ENCODE data around the gene TEAD1.

TEAD1 gene

DNA sequence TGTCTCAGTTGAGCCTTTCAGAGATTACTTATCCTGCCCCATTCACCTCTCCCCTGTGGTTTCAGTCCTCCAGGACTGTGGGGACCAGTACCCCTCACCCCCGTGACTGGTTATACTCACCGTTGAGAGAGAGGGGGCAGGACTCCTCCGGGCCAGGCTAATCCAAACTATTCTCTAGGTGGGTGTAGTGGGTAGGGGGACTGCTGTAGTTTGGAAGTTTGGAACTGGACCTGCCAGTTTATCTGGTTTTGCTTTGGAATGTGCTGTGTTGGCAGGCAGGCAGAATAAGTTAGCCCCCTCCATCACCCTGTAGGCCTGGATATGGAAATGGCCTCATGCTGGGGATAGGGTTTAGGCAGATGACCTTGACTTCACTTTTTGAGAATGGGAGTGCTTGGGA is 13.5 kb downstream of the TEAD1 start:
- DNase-seq, result no peak

DNA sequence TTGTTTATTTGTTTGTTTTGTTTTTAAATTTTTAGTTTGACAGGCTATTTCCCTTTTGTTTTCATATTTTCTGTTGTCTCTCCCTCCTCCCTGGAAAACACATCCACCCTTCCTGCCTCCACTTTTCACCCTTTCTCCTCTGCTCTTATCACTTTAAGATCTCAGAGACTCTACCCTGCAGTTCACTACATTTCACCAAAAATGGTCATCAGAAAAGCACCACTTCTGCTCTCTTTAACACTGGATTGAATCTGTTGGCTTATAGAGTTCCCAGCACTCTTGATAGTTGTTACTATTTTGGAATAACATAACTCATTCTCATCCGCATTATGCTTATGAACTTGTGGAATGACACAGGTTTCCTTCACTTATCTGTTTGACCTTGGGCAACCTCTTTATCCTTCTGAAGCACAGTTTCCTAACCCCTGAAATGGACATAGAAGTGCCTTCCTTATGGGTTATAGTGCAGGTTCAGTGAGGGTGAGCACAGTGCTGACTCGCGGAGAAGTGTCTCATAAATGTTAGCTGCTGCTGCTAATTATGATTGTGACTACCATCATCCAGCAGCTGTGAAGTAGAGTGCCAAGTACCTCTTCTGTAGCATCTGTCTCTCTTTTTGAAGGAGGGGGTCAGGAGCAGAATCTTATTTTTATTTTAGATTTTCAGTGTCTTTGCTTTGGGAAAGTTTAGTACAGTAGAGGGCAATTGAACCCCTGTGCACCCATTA is 15.0 kb downstream of the TEAD1 start:
- no peak for DNase-seq

- no peak for DNase-seq
Observed at GRCh38 chr11:12690663-12691062, 16.4 kb downstream of the TEAD1 start.

GRCh38 chr11:12691473-12691872 is 17.3 kb downstream of the TEAD1 start:
- no peak for DNase-seq

DNA sequence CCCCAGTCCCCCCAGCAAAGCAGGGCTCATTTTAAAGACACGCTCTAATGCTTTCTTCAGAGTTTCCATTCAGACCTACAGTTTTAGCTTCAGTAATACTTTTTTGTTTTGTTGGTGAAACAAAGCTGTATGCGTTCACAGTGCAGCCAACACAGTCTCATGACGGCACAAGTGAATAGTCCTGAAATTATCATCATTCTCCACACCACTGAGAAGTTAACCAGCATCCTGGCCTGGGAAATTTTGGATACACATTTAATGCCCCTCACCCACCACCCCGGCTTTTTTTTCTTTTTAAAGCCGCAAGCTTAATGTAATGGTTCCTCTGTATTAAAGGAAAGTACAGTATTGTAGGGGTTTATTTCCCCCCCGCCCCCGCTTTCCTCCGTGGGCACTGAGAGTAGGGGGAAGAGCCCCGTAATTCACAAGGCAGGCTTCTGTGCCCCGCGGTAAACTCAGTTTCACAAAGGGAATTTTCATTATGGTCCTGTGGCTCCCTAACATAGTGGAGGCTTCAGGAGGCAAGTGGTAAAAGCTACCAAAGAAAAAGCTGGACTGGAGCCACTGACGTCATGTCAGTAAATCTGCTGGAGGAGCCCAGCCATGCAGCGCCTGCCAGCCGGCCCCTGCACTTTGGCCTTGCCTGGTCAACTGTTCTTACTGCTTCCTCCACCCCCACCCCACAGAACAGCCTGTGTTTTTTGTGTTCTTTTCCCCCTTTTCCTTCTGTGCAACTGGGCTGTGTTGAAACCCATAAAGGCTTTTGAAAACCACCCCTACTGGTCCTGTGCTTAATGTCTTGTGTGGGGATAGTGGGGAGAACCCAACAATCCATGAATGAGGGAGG is 18.2 kb downstream of the TEAD1 start:
- DNase-seq, result no peak

GRCh38 chr11:12693094-12693478 is 18.9 kb downstream of the TEAD1 start:
- DNase-seq, result no peak

GRCh38 chr11:12693479-12694182 is 19.4 kb downstream of the TEAD1 start:
- peak; percentile 56 for DNase-seq

- DNase-seq, result no peak
Observed at GRCh38 chr11:12694183-12694531, 19.9 kb downstream of the TEAD1 start.

GRCh38 chr11:12695221-12695794 is 21.1 kb downstream of the TEAD1 start:
- no peak for DNase-seq

DNA sequence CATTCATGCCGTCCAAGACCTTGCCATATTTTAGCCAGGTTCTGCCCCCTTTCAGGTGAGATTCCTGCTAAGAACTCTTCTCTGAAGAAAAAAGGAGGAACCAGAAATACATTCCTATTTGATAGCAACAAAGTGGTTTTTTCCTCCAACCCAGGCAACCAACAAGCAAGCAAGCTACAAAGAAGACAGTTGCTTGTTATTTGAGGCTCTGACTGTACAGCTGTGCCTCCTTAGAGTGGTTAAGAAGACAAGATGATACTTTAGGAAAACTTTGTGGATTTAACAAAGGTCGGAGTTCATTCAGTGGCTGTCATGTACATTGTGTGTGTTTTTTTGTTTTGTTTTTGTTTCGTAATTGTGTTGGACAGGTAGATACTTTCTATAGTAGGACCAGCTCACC is 21.7 kb downstream of the TEAD1 start:
- no peak for DNase-seq

DNA sequence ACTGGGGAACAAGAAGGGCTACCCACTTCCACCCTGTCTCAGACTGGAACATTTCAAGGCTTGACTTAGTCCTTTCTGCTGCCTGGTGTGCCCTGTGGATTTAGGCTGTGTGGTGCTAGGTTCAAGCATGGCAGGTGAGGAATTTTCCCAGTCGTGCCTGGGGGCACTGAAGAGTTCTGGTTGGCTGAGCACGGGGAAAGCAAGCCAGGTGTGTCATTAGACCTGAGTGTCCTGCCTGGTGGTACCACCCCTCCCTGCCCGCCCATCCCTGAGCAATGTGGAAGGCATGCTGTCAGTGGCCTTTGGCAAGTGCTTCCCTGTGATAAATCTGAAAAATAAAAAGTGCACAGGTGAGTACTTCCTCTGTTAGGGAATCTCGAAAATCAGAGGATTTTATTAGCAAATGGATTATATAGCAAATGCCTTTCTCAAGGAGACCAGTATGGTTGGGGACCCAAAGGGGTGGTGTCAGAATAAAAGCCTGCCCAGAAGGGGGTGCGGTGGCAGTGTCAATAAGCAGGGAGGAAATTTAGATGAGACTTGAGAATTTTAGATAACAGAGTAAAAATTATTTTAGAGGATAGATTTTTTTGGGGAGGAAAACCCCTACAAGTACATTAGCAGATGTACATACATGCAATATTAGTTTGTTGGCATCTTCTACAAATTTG is 22.8 kb downstream of the TEAD1 start:
- no peak for DNase-seq

GRCh38 chr11:12698048-12698447 is 23.8 kb downstream of the TEAD1 start:
- no peak for DNase-seq

- no peak for DNase-seq
Observed at GRCh38 chr11:12701811-12702592, 27.8 kb downstream of the TEAD1 start.

GRCh38 chr11:12702999-12703453 is 28.8 kb downstream of the TEAD1 start:
- no peak for DNase-seq

DNA sequence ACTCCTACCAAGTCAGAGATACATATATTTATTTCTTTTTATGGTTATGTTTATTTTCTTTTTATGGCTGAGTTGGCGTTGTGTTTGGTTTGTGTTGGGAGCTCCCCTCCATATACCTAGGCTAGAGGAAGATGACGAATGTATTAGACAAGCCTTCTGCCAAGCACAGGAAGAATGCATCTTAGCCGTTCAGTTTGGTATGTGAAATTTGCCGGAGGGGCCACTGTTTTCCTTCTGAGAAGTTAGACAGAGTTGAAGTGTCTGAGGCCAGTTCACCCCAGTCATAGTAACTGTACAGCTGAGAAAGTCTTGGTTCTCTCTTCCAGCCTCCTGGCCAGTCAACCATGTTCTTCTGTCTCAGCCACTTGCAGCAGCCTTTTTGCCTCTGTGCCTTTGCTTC is 29.8 kb downstream of the TEAD1 start:
- no peak for DNase-seq

GRCh38 chr11:12705874-12706273 is 31.7 kb downstream of the TEAD1 start:
- DNase-seq, result no peak

DNA sequence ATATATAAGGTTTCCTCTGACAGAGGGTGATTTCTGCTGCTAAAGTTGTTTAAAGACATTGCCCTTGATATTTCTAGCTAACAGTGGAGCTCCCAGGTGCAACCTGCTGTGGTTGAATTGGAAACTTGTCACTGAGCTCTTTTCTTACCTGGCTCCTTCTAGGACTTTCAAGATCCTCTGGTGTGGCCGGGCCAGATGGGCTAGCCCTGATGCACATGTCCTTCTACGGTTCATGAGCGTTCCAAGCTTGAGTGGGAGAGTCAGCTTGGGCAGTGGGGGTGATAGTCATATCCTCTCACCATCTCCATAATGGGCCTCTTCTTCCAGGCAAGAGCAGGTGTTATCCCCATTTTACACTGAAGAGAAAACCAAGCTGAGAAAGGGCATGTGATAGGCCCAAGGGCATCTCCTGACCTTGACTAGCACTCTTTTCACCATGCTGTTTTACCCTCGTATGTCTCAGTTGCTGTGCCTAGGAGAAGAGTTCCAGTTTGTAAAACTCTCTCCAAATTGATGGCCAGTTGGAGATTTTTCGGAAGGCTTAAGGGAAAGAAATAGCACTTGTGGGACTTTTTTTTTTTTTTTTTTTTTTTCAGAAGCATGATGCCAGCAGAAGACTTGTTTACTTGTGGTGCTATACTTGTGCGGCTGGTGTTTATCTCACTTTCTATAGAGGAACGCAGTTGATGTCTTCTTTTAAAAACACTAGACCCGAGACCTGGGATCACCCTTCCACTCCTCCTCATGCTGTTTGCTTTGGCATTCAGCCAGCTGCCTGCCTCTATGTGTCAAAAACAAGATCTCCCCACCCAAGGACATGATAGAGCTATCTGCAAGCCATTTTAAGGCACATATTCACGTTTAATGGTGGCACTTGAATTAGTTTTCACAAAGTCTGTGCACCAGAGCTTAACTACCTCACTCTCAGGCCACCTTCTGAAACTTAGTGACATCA is 32.6 kb downstream of the TEAD1 start:
- DNase-seq, result no peak

GRCh38 chr11:12707500-12707880 is 33.3 kb downstream of the TEAD1 start:
- DNase-seq, result no peak

- no peak for DNase-seq
Observed at GRCh38 chr11:12711496-12711895, 37.3 kb downstream of the TEAD1 start.

- DNase-seq, result no peak
Observed at GRCh38 chr11:12712132-12712531, 37.9 kb downstream of the TEAD1 start.

GRCh38 chr11:12715131-12715530 is 40.9 kb downstream of the TEAD1 start:
- DNase-seq, result no peak

All from activated CD4-positive, alpha-beta T cell treated with anti-CD3 and anti-CD28 coated beads, Interleukin-10, Interleukin-2, amounts not matched to agents 100 ng/mL and 50 ng/mL, durations not matched to agents 16 hours and 8 hours (primary cell).